A549 (cell line): ENCODE results near the gene CCDC47. TPM values are rescaled to one million over a fixed set of nuclear protein-coding genes. Genes with fewer than 3 reads are reported as not detected.

Source experiments
- ATAC-seq, 2 experiments: fragments of 200-7000 bp in 1 of 2; fragments of >200 bp in 1 of 2; cut with Nextera tagmentation in 1 of 2; cut with Tn5 transposase in 1 of 2; 3 replicates each; pipeline versions ENCODE4 v1.8.0 to v1.9.1; 2018 to 2020; ENCODE audit warnings: mild to moderate bottlenecking in 1 of 2, moderate library complexity in 1 of 2
- CTCF ChIA-PET: fragments of 300-600 bp; sonication (Branson Sonifier 250); formaldehyde crosslinking; extraction: SDS; loops from one replicate; lab custom pipeline; 2021; ENCODE audit warnings: antibody characterized with exemption, inconsistent platforms; lab: Yijun Ruan, JAX
- POLR2A ChIA-PET: fragments of 350-600 bp; formaldehyde crosslinking; extraction: SDS; loops from one replicate; lab custom pipeline; 2021; ENCODE audit warnings: antibody characterized with exemption, inconsistent platforms; lab: Yijun Ruan, JAX
- DNase-seq, 2 experiments: peaks; one replicate each; pipeline versions ENCODE4 v3.0.0 to v3.0.0-alpha.2; 2011 to 2016; ENCODE audit warnings: low read depth in 1 of 2, low spot score in 1 of 2
- FAIRE-seq: peaks from 2 replicates; lab custom pipeline; 2011; peaks lifted over from hg19 to GRCh38; lab: Jason Lieb, UNC
- H3K27ac ChIP-seq, 2 experiments: fragments of >200 bp; sonication (Bioruptor Twin); formaldehyde crosslinking; 3 replicates each; pipeline ENCODE4 v1.5.1; 2016 to 2017
- H3K4me1 ChIP-seq: fragments of >200 bp; sonication (Bioruptor Twin); formaldehyde crosslinking; 3 replicates; pipeline ENCODE4 v1.6.1; 2016
- H3K4me2 ChIP-seq: fragments of >200 bp; sonication (Bioruptor Twin); formaldehyde crosslinking; 3 replicates; pipeline ENCODE4 v1.6.1; 2016
- H3K4me3 ChIP-seq: fragments of >200 bp; sonication (Bioruptor Twin); formaldehyde crosslinking; 3 replicates; pipeline ENCODE4 v1.5.1; 2016
- H3K9me3 ChIP-seq: fragments of >200 bp; sonication (Bioruptor Twin); formaldehyde crosslinking; 3 replicates; pipeline ENCODE4 v1.6.1; 2016
- BCL3 ChIP-seq: fragments of >200 bp; sonication (Bioruptor Twin); formaldehyde crosslinking; IDR thresholded peaks from 3 replicates; pipeline ENCODE4 v1.6.1; 2016
- BHLHE40 ChIP-seq: IDR thresholded peaks from 2 replicates; pipeline ENCODE4 v1.6.1; 2012; ENCODE audit warnings: low read depth, low read length, inconsistent platforms
- CBX2 ChIP-seq: fragments of 200-600 bp; sonication (generic); IDR thresholded peaks from 2 replicates; pipeline ENCODE4 v1.6.1; 2016; ENCODE audit warnings: low read depth, mild to moderate bottlenecking, borderline replicate concordance
- CBX8 ChIP-seq: fragments of 200-600 bp; sonication (generic); IDR thresholded peaks from 2 replicates; pipeline ENCODE4 v1.6.1; 2016
- CHD2 ChIP-seq: fragments of 150-350 bp; IDR thresholded peaks from 2 replicates; pipeline ENCODE4 v1.6.1; 2014; ENCODE audit warnings: low read length; ENCODE audit not compliant: partially characterized antibody
- EHF ChIP-seq: fragments of 250-450 bp; sonication (Bioruptor Pico); IDR thresholded peaks from 2 replicates; pipeline ENCODE4 v1.5.0; 2020; ENCODE audit warnings: mild to moderate bottlenecking
- EHMT2 ChIP-seq: fragments of 200-600 bp; sonication (generic); IDR thresholded peaks from 2 replicates; pipeline ENCODE4 v1.6.1; 2016; ENCODE audit warnings: antibody characterized with exemption, low read depth, mild to moderate bottlenecking, moderate library complexity
- FOXS1 ChIP-seq: fragments of 250-450 bp; sonication (Bioruptor Pico); IDR thresholded peaks from 2 replicates; pipeline ENCODE4 v1.5.0; 2020; ENCODE audit warnings: mild to moderate bottlenecking, moderate library complexity
- HES2 ChIP-seq: fragments of >200 bp; sonication (Bioruptor Twin); formaldehyde crosslinking; IDR thresholded peaks from 2 replicates; pipeline ENCODE4 v1.6.1; 2016
- HMGXB4 ChIP-seq: fragments of 250-450 bp; sonication (Bioruptor Pico); IDR thresholded peaks from 2 replicates; pipeline ENCODE4 v1.5.0; 2021; ENCODE audit warnings: mild to moderate bottlenecking, moderate library complexity, borderline replicate concordance
- HOXB5 ChIP-seq: fragments of 250-450 bp; sonication (Bioruptor Pico); IDR thresholded peaks from 2 replicates; pipeline ENCODE4 v1.5.0; 2020; ENCODE audit warnings: mild to moderate bottlenecking, moderate library complexity
- JUN ChIP-seq, 2 experiments: fragments of >200 bp; sonication (Bioruptor Twin); formaldehyde crosslinking; IDR thresholded peaks; 2 replicates in 1 of 2; 3 replicates in 1 of 2; pipeline ENCODE4 v1.6.1; 2016 to 2017
- JUNB ChIP-seq: fragments of >200 bp; sonication (Bioruptor Twin); formaldehyde crosslinking; IDR thresholded peaks from 2 replicates; pipeline ENCODE4 v1.6.1; 2016
- KDM1A ChIP-seq: fragments of 200-600 bp; sonication (generic); IDR thresholded peaks from 2 replicates; pipeline ENCODE4 v1.6.1; 2016; ENCODE audit warnings: low read depth, mild to moderate bottlenecking
- KDM5A ChIP-seq: fragments of 200-600 bp; sonication (generic); IDR thresholded peaks from 2 replicates; pipeline ENCODE4 v1.6.1; 2016; ENCODE audit warnings: antibody characterized with exemption, mild to moderate bottlenecking
- MAZ ChIP-seq: fragments of 150-350 bp; IDR thresholded peaks from 2 replicates; pipeline ENCODE4 v1.6.1; 2014; ENCODE audit warnings: antibody characterized with exemption, low read depth, low read length, borderline replicate concordance
- NR3C1 ChIP-seq: fragments of >200 bp; sonication (Bioruptor Twin); formaldehyde crosslinking; IDR thresholded peaks from 3 replicates; pipeline ENCODE4 v1.6.1; 2017
- PBX3 ChIP-seq: IDR thresholded peaks from 2 replicates; pipeline ENCODE4 v1.6.1; 2012
- PHF8 ChIP-seq: fragments of 200-600 bp; sonication (generic); IDR thresholded peaks from 2 replicates; pipeline ENCODE4 v1.6.1; 2016; ENCODE audit warnings: low read depth, mild to moderate bottlenecking, antibody characterized with exemption, moderate library complexity, borderline replicate concordance
- POLR2AphosphoS2 ChIP-seq: conservative IDR thresholded peaks from 2 replicates; pipeline ENCODE4 v1.6.1; 2012; ENCODE audit warnings: low read length, improper control_type of control experiment, inconsistent platforms
- SMC3 ChIP-seq: fragments of >200 bp; sonication (Bioruptor Twin); formaldehyde crosslinking; IDR thresholded peaks from 3 replicates; pipeline ENCODE4 v1.6.1; 2018; ENCODE audit warnings: inconsistent platforms
- USF2 ChIP-seq: fragments of 450-650 bp; IDR thresholded peaks from 2 replicates; pipeline ENCODE4 v1.6.1; 2014; ENCODE audit warnings: antibody characterized with exemption
- ZNF302 ChIP-seq: fragments of 250-450 bp; sonication (Bioruptor Pico); IDR thresholded peaks from 2 replicates; pipeline ENCODE4 v1.9.0; 2021; ENCODE audit warnings: inconsistent platforms, mild to moderate bottlenecking, moderate library complexity
- ZSCAN20 ChIP-seq: fragments of 250-450 bp; sonication (Bioruptor Pico); IDR thresholded peaks from 2 replicates; pipeline ENCODE4 v1.8.0; 2022; ENCODE audit warnings: mild to moderate bottlenecking, moderate library complexity
- WGBS: methylation state at CpG from one replicate; pipeline ENCODE4 v1.1.6; 2017; ENCODE audit errors: missing lambda C conversion rate; 5-methylcytosine and 5-hydroxymethylcytosine counted together
- polyA plus RNA-seq, 4 experiments: library from polyadenylated mRNA; depleted of rRNA in 3 of 4; stranded (reverse); fragments of >200 nt; fragmentation: RNase III in 1 of 4; extraction: RNeasy Plus Mini Kit Qiagen cat#74134 plus additional on column Dnase treatment in 1 of 4; gene quantifications; 2 replicates in 3 of 4; 3 replicates in 1 of 4; pipeline ENCODE4 v1.2.3, GENCODE V29; 2011 to 2017

CCDC47 gene
- polyA plus RNA-seq, 2 of the 4 experiments (the other 2 are of a cell fraction): 141 to 163 TPM

- 91% methylated on average over 15 of the region's 19 CpGs for WGBS
- H3K27ac ChIP-seq: no peak overlapping the region
- DNase-seq: no peak
- CTCF ChIA-PET: interaction anchor here (0.7 to 1.6 kb wide), 6 partner anchors 8 to 277 kb away, joined by 3 to 6 read pairs (median 4); no protein-coding TSS in a partner anchor
- no peak for TF ChIP-seq EHMT2
- no peak for TF ChIP-seq MAZ
- TF ChIP-seq ZSCAN20 (CRISPR knock-in tag): no peak
- no peak for TF ChIP-seq PBX3
- no peak for TF ChIP-seq CBX8
- TF ChIP-seq ZNF302: no peak
- no peak for TF ChIP-seq BCL3
- TF ChIP-seq CBX2: no peak
- TF ChIP-seq SMC3: no peak
- TF ChIP-seq POLR2AphosphoS2: no peak
- TF ChIP-seq JUNB: no peak
- TF ChIP-seq, all 56 proteins: peak for 0
- FAIRE-seq (no peak), ATAC-seq (no peak)
- POLR2A ChIA-PET: no interaction called here
- no peak overlapping the region for H3K4me2 ChIP-seq
- H3K4me1 ChIP-seq: 0 out of 3 replicates have a peak, but pooled peaks cover 6% of the 10 kb centered on the region
- H3K9me3 ChIP-seq: no peaks in the 10 kb centered on the region
- H3K4me3 ChIP-seq: no peak overlapping the region
Measured at GRCh38 chr17:63701868-63702720, 71.3 kb downstream of the CCDC47 start.

- Histone ChIP-seq H3K4me1 (0 out of 3 replicates have a peak, but pooled peaks cover 6% of the 10 kb centered on the region), H3K27ac (no peak overlapping the region), H3K4me2 (no peak overlapping the region), H3K9me3 (no peaks in the 10 kb centered on the region), H3K4me3 (no peak overlapping the region)
- FAIRE-seq (no peak), DNase-seq (no peak), ATAC-seq (no peak)
- 91% methylated on average over 10 of the region's 10 CpGs for WGBS
- TF ChIP-seq KDM5A (no peak), CBX2 (no peak), CHD2 (no peak), HMGXB4 (CRISPR knock-in tag) (no peak)
- POLR2A ChIA-PET: no interaction called here
- CTCF ChIA-PET: interaction anchor here (0.7 to 1.7 kb wide), 4 partner anchors 8 to 30 kb away, joined by 3 to 5 read pairs (median 4); no protein-coding TSS in a partner anchor
Measured at GRCh38 chr17:63701456-63701820, 72.0 kb downstream of the CCDC47 start.

- no peak for FAIRE-seq
- ChIA-PET CTCF (interaction anchor here (0.5 to 1.7 kb wide), 5 partner anchors 9 to 109 kb away, joined by 3 to 5 read pairs (median 3); no protein-coding TSS in a partner anchor), POLR2A (no interaction called here)
- H3K4me2 ChIP-seq: peak overlapping the region; percentile 96
- H3K9me3 ChIP-seq: no peaks in the 10 kb centered on the region
- ATAC-seq: no peak
- no peak for DNase-seq
- peak overlapping the region; percentile 71 to 91 for H3K27ac ChIP-seq
- 0 out of 3 replicates have a peak, but pooled peaks cover 6% of the 10 kb centered on the region for H3K4me1 ChIP-seq
- WGBS: 87% methylated on average over 59 of the region's 88 CpGs
- H3K4me3 ChIP-seq: peak overlapping the region; percentile 70
- no peak for TF ChIP-seq FOXS1 (CRISPR knock-in tag)
- no peak for TF ChIP-seq POLR2AphosphoS2
- TF ChIP-seq NR3C1: no peak
- TF ChIP-seq JUNB: no peak
- no peak for TF ChIP-seq USF2
- no peak for TF ChIP-seq JUN (IDR thresholded peaks at IDR 0.05)
- no peak for TF ChIP-seq HES2
- no peak for TF ChIP-seq KDM1A
- TF ChIP-seq BHLHE40: no peak
- TF ChIP-seq HOXB5 (CRISPR knock-in tag): no peak
- TF ChIP-seq PHF8: no peak
- TF ChIP-seq EHF: no peak
Measured at GRCh38 chr17:63700528-63701455, 72.6 kb downstream of the CCDC47 start.
